Nephron (organoid): ENCODE measurements around the gene SMAD3.

Experiments used
- H3K27ac Mint-ChIP-seq, 3 experiments: 2 replicates each; pipeline ENCODE4 v1.8.0; 2020; ENCODE audit warnings: mixed read lengths in 3 of 3, mild to moderate bottlenecking in 2 of 3, moderate library complexity in 1 of 3
- H3K27me3 Mint-ChIP-seq: 2 replicates; pipeline ENCODE4 v1.8.0; 2021; ENCODE audit warnings: low read depth, mild to moderate bottlenecking, moderate library complexity, mixed read lengths
- H3K36me3 Mint-ChIP-seq: 2 replicates; pipeline ENCODE4 v1.8.0; 2020; ENCODE audit warnings: low read depth, mixed read lengths
- H3K4me1 Mint-ChIP-seq: 2 replicates; pipeline ENCODE4 v1.8.0; 2020; ENCODE audit warnings: mixed read lengths
- H3K4me3 Mint-ChIP-seq, 3 experiments: 2 replicates each; pipeline ENCODE4 v1.8.0; 2020; ENCODE audit warnings: mild to moderate bottlenecking in 3 of 3, mixed read lengths in 3 of 3, moderate library complexity in 2 of 3
- H3K9me3 Mint-ChIP-seq: 2 replicates; pipeline ENCODE4 v1.8.0; 2020; ENCODE audit warnings: mixed read lengths
- TF ChIP-seq, protein P1 (sequence below), 3 experiments: fragments of 200-600 bp; sonication (generic); IDR thresholded peaks; one replicate each; pipeline ENCODE4 v1.5.0; 2021; ENCODE audit warnings: antibody characterized with exemption in 3 of 3; ENCODE audit not compliant: unreplicated experiment in 3 of 3

SMAD3 gene

DNA sequence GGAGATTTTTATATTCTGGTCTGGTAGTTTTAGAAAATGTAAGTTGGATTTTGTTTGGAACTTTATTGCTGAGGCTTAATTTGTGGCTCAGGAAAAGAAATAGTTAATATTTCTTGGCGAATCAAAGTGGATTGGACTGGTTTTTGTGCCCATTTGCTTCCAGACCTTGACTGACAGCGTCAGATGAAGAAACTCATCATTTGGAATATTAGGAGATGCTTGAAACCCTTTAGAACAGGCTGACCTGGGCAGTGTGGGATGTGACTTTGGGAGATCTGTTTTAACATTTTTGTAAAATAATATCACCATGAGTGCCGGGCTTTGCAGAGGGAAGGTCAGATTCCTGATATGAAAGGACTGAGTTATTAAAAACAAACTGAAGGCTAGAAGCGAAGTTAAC is 106.1 kb downstream of the SMAD3 start:
- Mint-ChIP-seq H3K27me3 (no peaks in the 10 kb centered on the region), H3K4me3 (no peak overlapping the region), H3K4me1 (peaks cover 95% of the 10 kb centered on the region), H3K27ac (peak overlapping the region; percentile 18 to 76 (median 67)), H3K9me3 (no peaks in the 10 kb centered on the region), H3K36me3 (peaks cover 82% of the 10 kb centered on the region)
- TF ChIP-seq, protein P1, sequence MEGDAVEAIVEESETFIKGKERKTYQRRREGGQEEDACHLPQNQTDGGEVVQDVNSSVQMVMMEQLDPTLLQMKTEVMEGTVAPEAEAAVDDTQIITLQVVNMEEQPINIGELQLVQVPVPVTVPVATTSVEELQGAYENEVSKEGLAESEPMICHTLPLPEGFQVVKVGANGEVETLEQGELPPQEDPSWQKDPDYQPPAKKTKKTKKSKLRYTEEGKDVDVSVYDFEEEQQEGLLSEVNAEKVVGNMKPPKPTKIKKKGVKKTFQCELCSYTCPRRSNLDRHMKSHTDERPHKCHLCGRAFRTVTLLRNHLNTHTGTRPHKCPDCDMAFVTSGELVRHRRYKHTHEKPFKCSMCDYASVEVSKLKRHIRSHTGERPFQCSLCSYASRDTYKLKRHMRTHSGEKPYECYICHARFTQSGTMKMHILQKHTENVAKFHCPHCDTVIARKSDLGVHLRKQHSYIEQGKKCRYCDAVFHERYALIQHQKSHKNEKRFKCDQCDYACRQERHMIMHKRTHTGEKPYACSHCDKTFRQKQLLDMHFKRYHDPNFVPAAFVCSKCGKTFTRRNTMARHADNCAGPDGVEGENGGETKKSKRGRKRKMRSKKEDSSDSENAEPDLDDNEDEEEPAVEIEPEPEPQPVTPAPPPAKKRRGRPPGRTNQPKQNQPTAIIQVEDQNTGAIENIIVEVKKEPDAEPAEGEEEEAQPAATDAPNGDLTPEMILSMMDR (IDR thresholded peaks at IDR 0.05; ENCODE audit: unreplicated experiment in 3 of 3), result no peak

DNA sequence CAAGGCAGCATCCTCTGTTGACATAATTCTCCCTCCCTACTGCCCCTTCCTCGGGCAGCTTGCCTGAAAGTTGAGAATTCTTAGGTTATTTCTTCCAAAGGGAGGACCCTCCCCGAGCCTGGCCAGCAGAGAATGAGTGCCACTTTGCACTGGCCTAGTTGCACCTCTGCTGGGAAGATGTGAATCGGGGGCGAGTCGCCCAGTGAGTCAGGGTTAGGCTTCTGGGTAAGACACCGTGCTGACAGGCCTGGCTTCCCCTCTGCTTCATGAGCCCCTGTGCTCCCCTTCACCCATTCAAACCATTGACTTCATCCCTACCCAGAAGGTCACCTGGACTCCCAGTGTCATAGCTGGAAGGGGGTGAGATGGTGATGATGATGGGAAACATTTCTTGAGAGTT is 106.8 kb downstream of the SMAD3 start:
- Mint-ChIP-seq H3K36me3 (peaks cover 81% of the 10 kb centered on the region), H3K4me3 (no peak overlapping the region), H3K27me3 (no peaks in the 10 kb centered on the region), H3K27ac (peak overlapping the region in 2 of 3 experiments; percentile 18 to 67), H3K9me3 (no peaks in the 10 kb centered on the region), H3K4me1 (peaks cover 94% of the 10 kb centered on the region)
- TF ChIP-seq, protein P1 (IDR thresholded peaks at IDR 0.05; ENCODE audit: unreplicated experiment in 3 of 3), result no peak

DNA sequence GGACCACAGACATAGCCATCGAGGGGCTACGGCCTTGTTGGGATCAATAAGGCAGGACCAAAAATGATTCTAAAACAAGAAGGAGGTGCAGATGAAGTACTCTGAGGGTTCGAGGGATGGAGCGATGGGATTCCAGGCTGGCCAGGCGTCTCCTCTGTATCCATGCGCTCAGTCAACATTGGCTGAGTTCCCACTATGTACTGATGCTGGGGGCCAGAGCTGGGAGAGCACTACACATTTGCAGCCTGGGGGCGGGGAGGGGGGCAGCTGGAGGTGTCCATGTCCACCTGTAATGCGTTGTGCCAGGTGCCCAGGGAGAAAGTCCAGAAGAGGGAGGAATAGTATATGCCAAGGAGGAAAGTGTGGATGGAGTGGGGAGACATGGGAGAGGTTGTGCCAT is 107.6 kb downstream of the SMAD3 start:
- TF ChIP-seq, protein P1 (IDR thresholded peaks at IDR 0.05; ENCODE audit: unreplicated experiment in 3 of 3), result no peak
- H3K27ac Mint-ChIP-seq, result peak overlapping the region in 2 of 3 experiments; percentile 63 to 64
- H3K4me3 Mint-ChIP-seq, result peak overlapping the region in 1 of 3 experiments; percentile 16
- H3K4me1 Mint-ChIP-seq, result peaks cover 91% of the 10 kb centered on the region
- no peaks in the 10 kb centered on the region for H3K27me3 Mint-ChIP-seq
- no peaks in the 10 kb centered on the region for H3K9me3 Mint-ChIP-seq
- peaks cover 76% of the 10 kb centered on the region for H3K36me3 Mint-ChIP-seq

DNA sequence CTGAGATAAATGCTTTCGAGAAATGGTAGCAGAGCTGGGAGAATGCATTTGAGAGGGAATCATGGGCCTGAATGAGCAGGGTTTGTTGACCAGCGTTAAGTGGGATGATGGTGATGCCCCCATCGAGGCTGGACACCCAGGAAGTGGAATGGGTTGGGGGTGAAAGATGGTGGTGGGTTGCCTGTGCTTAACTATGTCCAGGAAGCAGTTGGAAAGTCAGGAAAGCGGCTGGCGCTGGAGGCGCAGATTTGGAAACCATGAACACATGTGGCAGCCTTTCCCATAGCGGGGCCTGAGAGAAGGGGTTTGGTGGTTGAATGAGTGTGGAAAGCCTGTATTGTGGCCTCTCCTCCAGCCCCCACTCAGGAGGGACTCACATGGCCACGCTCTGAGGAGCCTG is 108.4 kb downstream of the SMAD3 start:
- Mint-ChIP-seq H3K36me3 (peaks cover 71% of the 10 kb centered on the region), H3K4me3 (no peak overlapping the region), H3K27ac (peak overlapping the region in 1 of 3 experiments; percentile 63), H3K9me3 (no peaks in the 10 kb centered on the region), H3K27me3 (no peaks in the 10 kb centered on the region), H3K4me1 (peaks cover 91% of the 10 kb centered on the region)
- TF ChIP-seq, protein P1 (IDR thresholded peaks at IDR 0.05; ENCODE audit: unreplicated experiment in 3 of 3), result no peak

DNA sequence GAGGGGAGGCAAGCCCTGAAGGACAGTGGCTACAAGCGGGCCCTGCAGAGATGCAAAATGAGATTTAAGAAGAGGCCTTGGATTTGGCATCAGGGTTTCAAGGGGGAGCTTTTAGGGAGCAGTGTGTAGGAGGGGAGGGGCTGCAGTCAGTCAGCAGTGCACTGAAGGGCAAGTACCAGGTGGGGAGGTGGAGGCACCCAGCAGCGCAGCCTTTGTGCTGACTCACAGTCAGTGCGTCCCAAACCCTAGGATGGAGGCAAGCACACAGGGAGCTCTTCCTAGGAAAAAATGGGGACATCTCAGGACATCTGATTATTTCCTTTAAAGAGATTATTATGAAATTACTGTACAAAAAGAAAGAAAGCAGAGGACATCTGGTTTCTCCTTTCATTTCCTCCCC is 109.0 kb downstream of the SMAD3 start:
- TF ChIP-seq, protein P1 (IDR thresholded peaks at IDR 0.05; ENCODE audit: unreplicated experiment in 3 of 3), result no peak
- Mint-ChIP-seq H3K27me3 (no peaks in the 10 kb centered on the region), H3K9me3 (no peaks in the 10 kb centered on the region), H3K27ac (no peak overlapping the region), H3K4me1 (peaks cover 90% of the 10 kb centered on the region), H3K4me3 (no peak overlapping the region), H3K36me3 (peaks cover 74% of the 10 kb centered on the region)

DNA sequence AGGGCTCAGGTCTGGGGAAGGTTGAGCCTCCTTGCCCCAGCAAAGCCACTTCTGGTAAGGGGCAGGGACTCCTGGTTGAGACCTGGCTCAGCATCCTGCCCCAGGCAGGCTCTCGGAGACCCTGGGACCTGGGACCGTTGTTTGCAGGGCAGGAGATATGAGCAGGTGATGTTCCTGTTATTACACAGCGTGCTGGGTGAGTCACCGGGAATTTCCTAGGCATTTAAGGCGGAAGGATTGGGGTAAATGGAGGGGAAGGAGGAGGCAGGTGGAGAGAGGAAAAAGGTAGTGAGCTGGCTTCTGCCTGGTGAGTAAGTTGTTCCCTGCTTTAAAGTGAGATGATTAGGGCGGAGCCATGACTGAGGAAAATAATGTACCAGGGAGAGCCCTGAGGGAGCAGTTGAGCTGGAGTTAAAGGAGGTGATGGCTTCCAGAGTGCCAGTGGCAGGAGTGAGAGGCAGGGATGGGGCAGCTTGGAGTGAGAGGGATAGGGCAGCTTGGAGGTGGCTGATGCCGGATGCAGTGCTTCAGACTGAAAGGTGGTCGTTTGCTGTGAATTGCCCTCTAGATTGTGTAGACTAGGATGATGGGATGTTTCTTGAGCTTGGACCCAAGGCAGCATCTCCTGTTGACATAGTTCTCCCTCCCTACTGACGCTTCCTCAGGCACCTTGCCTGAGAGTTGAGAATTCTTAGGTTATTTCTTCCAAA is 109.6 kb downstream of the SMAD3 start:
- Mint-ChIP-seq H3K27ac (peak overlapping the region in 2 of 3 experiments; percentile 6 to 8), H3K27me3 (no peaks in the 10 kb centered on the region), H3K36me3 (peaks cover 74% of the 10 kb centered on the region), H3K9me3 (no peaks in the 10 kb centered on the region), H3K4me1 (peaks cover 84% of the 10 kb centered on the region), H3K4me3 (no peak overlapping the region)
- TF ChIP-seq, protein P1 (IDR thresholded peaks at IDR 0.05; ENCODE audit: unreplicated experiment in 3 of 3), result no peak
